B cell (primary cell): ENCODE results near the gene EMP3.

Experiments used
- EZH2 ChIP-seq: IDR thresholded peaks from 2 replicates; pipeline ENCODE4 v1.6.1; 2012; ENCODE audit warnings: borderline replicate concordance, low read depth, mild to moderate bottlenecking, moderate library complexity, low read length; ENCODE audit not compliant: insufficient read depth, poor library complexity, severe bottlenecking
- TF ChIP-seq, protein P1 (sequence below): fragments of 200-600 bp; IDR thresholded peaks from one replicate; pipeline ENCODE4 v1.8.0; 2022; ENCODE audit warnings: antibody characterized with exemption, mild to moderate bottlenecking

DNA sequence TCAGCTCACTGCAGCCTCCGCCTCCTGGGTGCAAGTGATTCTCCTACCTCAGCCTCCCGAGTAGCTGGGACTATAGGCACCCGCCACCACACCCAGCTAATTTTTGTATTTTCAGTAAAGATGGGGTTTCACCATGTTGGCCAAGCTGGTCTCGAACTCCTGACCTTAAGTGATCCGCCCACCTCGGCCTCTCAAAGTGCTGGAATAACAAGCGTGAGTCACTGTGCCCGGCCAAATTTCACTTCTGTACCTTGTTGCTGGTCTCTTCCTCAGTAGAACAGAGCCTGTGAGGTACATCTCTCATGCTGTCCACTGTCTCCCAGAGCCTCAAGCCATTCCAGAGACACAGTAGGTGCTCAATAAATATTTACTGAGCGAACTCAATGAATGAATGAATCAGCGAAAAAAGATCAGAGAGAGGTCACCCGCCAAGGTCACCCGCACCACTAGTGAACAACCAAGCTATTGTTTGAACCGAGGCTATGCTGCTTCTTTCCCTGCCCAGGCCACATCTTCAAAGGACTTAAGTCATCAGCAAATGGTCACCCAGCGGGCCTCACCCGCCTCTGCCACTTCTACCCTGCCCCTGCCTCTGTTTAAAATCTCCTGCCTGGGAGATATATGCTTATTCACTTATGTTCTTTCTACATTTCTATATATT lies 29.1 kb downstream of the EMP3 start:
- TF ChIP-seq, protein P1, sequence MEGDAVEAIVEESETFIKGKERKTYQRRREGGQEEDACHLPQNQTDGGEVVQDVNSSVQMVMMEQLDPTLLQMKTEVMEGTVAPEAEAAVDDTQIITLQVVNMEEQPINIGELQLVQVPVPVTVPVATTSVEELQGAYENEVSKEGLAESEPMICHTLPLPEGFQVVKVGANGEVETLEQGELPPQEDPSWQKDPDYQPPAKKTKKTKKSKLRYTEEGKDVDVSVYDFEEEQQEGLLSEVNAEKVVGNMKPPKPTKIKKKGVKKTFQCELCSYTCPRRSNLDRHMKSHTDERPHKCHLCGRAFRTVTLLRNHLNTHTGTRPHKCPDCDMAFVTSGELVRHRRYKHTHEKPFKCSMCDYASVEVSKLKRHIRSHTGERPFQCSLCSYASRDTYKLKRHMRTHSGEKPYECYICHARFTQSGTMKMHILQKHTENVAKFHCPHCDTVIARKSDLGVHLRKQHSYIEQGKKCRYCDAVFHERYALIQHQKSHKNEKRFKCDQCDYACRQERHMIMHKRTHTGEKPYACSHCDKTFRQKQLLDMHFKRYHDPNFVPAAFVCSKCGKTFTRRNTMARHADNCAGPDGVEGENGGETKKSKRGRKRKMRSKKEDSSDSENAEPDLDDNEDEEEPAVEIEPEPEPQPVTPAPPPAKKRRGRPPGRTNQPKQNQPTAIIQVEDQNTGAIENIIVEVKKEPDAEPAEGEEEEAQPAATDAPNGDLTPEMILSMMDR: no peak
- TF ChIP-seq EZH2: no peak
